NCI-H69 (cell line): ENCODE results near the gene MORF4L1.
A peak's percentile ranks its signal among the peaks of the same experiment; 100 is the strongest.
"Not testable (repeated sequence)": the region's sequence is repeated elsewhere in the genome, so short reads cannot be mapped to it uniquely, and the experiment has no call there.

Experiments used
- DNase-seq: peaks from one replicate; lab custom pipeline; 2025; lab: John Stamatoyannopoulos, UW

The MORF4L1 gene

GRCh38 chr15:78902281-78903032 lies 29.8 kb downstream of the MORF4L1 start:
- DNase-seq, result not testable (repeated sequence)

- no peak for DNase-seq
Observed at GRCh38 chr15:78904599-78905358, 32.1 kb downstream of the MORF4L1 start.

- no peak for DNase-seq
Observed at GRCh38 chr15:78906316-78906620, 33.6 kb downstream of the MORF4L1 start.

GRCh38 chr15:78907577-78907976 lies 34.9 kb downstream of the MORF4L1 start:
- peak; percentile 18 for DNase-seq

- DNase-seq, result no peak
Observed at GRCh38 chr15:78909160-78909695, 36.5 kb downstream of the MORF4L1 start.

- DNase-seq, result peak; percentile 5
Observed at GRCh38 chr15:78909791-78910228, 37.1 kb downstream of the MORF4L1 start.

GRCh38 chr15:78910271-78910670 lies 37.6 kb downstream of the MORF4L1 start:
- no peak for DNase-seq

GRCh38 chr15:78912316-78912715 lies 39.6 kb downstream of the MORF4L1 start:
- DNase-seq, result no peak

- DNase-seq, result no peak
Observed at GRCh38 chr15:78913012-78913411, 40.3 kb downstream of the MORF4L1 start.

- DNase-seq, result peak; percentile 19
Observed at GRCh38 chr15:78914027-78914764, 41.5 kb downstream of the MORF4L1 start.

GRCh38 chr15:78915341-78916087 lies 42.8 kb downstream of the MORF4L1 start:
- peak; percentile 17 for DNase-seq

GRCh38 chr15:78916088-78916487 lies 43.4 kb downstream of the MORF4L1 start:
- DNase-seq, result no peak

- DNase-seq, result no peak
Observed at GRCh38 chr15:78917888-78918287, 45.2 kb downstream of the MORF4L1 start.

GRCh38 chr15:78921517-78921916 lies 48.8 kb downstream of the MORF4L1 start:
- DNase-seq, result no peak

GRCh38 chr15:78921940-78922339 lies 49.2 kb downstream of the MORF4L1 start:
- no peak for DNase-seq

- no peak for DNase-seq
Observed at GRCh38 chr15:78922527-78922926, 49.8 kb downstream of the MORF4L1 start.

- DNase-seq, result no peak
Observed at GRCh38 chr15:78923015-78923414, 50.3 kb downstream of the MORF4L1 start.

- DNase-seq, result no peak
Observed at GRCh38 chr15:78923480-78924360, 51.0 kb downstream of the MORF4L1 start.

- DNase-seq, result no peak
Observed at GRCh38 chr15:78925076-78925624, 52.5 kb downstream of the MORF4L1 start.

- no peak for DNase-seq
Observed at GRCh38 chr15:78925956-78926743, 53.5 kb downstream of the MORF4L1 start.
